BE2C (cell line): ENCODE measurements around the gene MIB2.
"Not testable (repeated sequence)": the region's sequence is repeated elsewhere in the genome, so short reads cannot be mapped to it uniquely, and the experiment has no call there.

ENCODE experiments used
- DNase-seq: peaks from one replicate; pipeline ENCODE4 v3.0.0-alpha.2; 2020
- H3K27me3 ChIP-seq: fragments of 250-450 bp; sonication (Bioruptor Pico); 2 replicates; pipeline ENCODE4 v1.5.1; 2020; ENCODE audit warnings: mild to moderate bottlenecking
- H3K36me3 ChIP-seq: fragments of 250-450 bp; sonication (Bioruptor Pico); 2 replicates; pipeline ENCODE4 v1.5.1; 2020; ENCODE audit warnings: mild to moderate bottlenecking
- H3K4me1 ChIP-seq: fragments of 250-450 bp; sonication (Bioruptor Pico); 2 replicates; pipeline ENCODE4 v1.5.1; 2020
- H3K4me3 ChIP-seq: 2 replicates; pipeline ENCODE4 v1.5.1; 2011; ENCODE audit warnings: low read depth, low read length
- H3K9me3 ChIP-seq: fragments of 250-450 bp; sonication (Bioruptor Pico); 2 replicates; pipeline ENCODE4 v1.5.1; 2020
- TF ChIP-seq, protein P1 (sequence below): IDR thresholded peaks from 2 replicates; pipeline ENCODE4 v1.5.1; 2012; ENCODE audit warnings: mild to moderate bottlenecking, low read depth, low read length

MIB2 gene

DNA sequence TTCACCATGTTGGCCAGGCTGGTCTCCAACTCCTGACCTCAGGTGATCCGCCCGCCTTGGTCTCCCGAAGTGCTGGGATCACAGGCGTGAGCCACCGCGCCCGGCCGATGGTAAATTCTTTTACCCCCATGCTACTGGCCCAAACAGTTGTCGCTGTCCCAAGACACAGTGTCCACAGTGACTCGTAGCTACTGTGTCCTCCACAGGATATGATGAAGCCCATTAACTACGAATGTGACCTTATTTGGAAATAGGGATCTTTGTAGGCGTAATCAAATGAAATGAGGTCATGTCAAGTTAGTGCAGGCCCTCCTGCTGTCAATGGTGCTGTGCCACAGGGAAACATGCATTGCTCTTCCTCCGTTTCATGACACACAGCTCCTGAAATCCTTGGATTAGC is 23.8 kb upstream of the MIB2 start:
- Histone ChIP-seq H3K9me3 (no peaks in the 10 kb centered on the region), H3K36me3 (no peaks in the 10 kb centered on the region), H3K4me1 (no peaks in the 10 kb centered on the region), H3K4me3 (no peak overlapping the region), H3K27me3 (peaks cover 4% of the 10 kb centered on the region)
- TF ChIP-seq, protein P1, sequence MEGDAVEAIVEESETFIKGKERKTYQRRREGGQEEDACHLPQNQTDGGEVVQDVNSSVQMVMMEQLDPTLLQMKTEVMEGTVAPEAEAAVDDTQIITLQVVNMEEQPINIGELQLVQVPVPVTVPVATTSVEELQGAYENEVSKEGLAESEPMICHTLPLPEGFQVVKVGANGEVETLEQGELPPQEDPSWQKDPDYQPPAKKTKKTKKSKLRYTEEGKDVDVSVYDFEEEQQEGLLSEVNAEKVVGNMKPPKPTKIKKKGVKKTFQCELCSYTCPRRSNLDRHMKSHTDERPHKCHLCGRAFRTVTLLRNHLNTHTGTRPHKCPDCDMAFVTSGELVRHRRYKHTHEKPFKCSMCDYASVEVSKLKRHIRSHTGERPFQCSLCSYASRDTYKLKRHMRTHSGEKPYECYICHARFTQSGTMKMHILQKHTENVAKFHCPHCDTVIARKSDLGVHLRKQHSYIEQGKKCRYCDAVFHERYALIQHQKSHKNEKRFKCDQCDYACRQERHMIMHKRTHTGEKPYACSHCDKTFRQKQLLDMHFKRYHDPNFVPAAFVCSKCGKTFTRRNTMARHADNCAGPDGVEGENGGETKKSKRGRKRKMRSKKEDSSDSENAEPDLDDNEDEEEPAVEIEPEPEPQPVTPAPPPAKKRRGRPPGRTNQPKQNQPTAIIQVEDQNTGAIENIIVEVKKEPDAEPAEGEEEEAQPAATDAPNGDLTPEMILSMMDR, result no peak
- no peak for DNase-seq

DNA sequence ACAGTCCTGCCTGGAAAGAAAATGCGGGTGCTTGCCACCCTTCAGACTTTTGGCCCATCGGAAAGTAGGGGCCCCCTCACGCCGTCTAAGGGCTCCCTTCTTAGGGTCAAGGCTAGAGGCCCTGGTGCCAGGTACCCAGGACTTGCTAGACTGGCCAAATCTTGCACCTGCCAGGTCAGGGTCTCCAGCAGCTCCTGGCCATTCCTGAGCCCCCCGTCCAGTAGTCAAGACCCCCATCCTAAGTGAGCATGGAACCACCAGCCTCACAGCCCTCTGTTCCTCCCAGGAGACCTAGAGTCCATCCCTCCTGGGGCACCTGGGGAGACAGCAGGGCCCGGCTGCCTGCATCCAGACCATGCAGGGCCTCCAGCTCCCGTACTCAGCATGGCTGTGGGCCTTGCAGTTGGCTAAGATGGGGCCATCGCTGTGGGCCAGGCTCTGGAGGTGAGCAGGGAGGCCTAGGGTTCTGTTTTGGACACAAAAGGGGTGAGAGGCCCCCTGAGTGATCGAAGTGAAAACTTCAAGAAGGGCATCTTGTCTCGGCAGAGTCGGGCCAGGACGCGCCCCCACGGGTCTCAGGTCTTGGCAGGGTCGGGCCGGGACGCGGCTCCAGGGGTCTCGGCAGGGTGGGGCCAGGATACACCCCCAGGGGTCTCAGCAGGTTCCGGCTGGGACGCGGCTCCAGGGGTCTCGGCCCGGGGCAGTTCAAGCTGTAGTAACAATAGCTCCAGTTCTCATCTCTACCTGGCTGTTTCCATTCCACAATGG is 21.3 kb upstream of the MIB2 start:
- TF ChIP-seq, protein P1, result no peak
- Histone ChIP-seq H3K36me3 (no peaks in the 10 kb centered on the region), H3K4me3 (no peak overlapping the region), H3K27me3 (no peaks in the 10 kb centered on the region), H3K4me1 (peaks cover 10% of the 10 kb centered on the region), H3K9me3 (no peaks in the 10 kb centered on the region)
- no peak for DNase-seq

DNA sequence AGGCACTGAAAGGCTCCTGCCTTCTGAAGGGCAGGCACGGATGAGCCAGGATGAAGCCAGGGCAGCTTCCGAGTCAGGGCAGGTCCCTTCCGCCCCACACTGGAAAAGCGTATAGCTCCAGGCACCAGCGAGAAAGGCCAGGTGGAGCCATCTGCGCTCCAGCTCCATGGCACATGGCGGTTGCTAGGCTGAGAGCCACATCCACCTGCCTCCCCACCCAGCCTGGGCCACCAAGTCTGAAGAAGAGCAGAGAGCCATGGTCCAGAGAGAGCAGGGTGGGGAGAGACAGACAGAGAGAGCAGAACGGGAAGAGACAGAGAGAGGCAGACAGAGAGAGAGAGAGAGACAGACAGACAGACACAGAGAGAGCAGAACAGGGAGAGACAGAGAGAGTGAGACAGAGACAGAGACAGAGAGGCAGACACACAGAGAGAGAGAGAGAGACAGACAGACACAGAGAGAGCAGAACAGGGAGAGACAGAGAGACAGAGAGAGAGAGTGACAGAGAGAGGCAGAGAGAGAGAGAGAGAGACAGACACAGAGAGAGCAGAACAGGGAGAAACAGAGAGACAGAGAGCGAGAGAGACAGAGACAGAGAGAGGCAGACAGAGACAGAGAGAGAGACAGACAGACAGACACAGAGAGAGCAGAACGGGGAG is 20.6 kb upstream of the MIB2 start:
- H3K9me3 ChIP-seq, result no peaks in the 10 kb centered on the region
- peaks cover 10% of the 10 kb centered on the region for H3K4me1 ChIP-seq
- no peak overlapping the region for H3K4me3 ChIP-seq
- DNase-seq, result peak; percentile 52
- TF ChIP-seq, protein P1, result no peak
- H3K27me3 ChIP-seq, result peaks cover 4% of the 10 kb centered on the region
- H3K36me3 ChIP-seq, result no peaks in the 10 kb centered on the region

DNA sequence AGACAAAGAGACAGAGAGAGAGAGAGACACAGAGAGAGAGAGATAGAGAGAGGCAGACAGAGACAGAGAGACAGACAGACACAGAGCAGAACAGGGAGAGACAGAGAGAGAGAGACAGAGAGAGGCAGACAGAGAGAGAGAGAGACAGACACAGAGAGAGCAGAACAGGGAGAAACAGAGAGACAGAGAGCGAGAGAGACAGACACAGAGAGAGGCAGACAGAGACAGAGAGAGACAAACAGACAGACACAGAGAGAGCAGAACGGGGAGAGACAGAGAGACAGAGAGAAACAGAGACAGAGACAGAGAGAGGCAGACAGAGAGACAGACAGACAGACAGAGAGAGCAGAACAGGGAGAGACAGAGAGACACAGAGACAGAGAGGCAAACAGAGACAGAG is 20.0 kb upstream of the MIB2 start:
- H3K4me1 ChIP-seq, H3K4me3 ChIP-seq, DNase-seq, H3K36me3 ChIP-seq, H3K9me3 ChIP-seq, H3K27me3 ChIP-seq: not testable (repeated sequence)

DNA sequence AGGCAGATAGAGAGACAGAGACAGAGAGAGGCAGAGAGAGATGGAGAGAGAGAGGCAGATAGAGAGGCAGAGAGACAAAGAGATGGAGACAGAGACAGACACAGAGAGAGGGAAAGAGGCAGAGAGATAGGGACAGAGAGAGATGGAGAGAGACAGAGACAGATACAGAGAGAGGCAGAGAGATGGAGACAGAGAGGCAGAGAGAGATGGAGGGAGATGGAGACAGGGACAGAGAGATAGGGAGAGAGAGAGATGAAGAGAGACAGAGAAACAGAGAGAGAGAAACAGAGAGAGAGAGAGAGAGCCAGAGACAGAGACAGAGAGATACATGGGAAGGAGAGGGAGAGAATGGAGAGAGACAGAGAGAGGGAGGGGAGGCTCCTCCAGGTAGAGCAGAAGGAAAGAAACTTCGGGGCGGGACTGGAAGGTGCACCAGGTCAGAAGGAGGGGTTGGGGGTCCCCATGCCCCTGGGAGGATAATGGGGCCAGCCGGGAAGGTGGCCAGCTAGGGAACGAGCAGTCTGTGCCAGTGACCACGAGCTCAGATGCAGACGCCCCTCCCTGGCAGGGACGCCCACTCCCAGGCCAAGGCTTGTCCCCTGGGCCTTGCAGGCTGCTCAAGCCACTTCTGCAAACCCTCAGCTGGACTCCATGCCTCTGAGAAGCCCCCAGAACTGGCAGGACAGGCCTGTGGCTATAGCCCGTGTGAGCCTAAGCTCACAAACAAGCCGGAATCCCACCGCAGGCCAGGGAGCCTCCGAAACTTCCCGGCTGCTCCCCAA is 18.6 kb upstream of the MIB2 start:
- no peaks in the 10 kb centered on the region for H3K36me3 ChIP-seq
- H3K9me3 ChIP-seq, result no peaks in the 10 kb centered on the region
- H3K4me1 ChIP-seq, result peaks cover 10% of the 10 kb centered on the region
- TF ChIP-seq, protein P1, result no peak
- DNase-seq, result no peak
- no peak overlapping the region for H3K4me3 ChIP-seq
- peaks cover 4% of the 10 kb centered on the region for H3K27me3 ChIP-seq

DNA sequence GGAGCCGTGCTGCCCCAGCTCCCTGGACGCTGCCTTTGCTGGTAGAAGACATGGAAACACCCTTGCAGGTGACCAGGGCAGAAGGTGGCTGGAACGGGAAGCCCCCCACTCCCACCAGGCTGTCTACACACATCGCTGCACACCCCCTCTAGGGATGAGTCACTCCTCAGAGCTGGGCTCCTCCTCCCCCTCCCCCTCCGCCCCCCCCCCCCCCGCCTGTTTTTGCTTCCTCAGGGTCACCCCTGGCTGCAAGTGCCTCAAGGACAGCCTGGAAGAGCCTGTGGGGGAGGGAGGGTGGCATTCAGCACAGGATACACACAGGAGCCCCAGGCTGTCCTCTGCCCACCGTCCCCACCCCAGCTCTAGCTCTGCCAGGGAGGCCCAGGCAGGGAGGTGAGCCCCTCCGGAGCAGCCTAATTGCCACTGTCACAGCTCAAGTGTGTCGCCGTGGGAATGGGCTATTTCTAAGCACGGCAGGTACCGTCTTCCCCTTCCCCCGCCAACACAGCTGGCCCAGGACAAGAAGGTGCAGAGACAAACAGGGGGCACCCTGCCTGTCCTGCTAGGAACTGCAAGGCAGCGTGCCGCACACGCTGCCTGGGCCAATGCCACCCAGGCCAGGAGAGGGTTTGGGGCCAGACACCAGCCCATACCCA is 17.9 kb upstream of the MIB2 start:
- DNase-seq, result peak; percentile 62
- Histone ChIP-seq H3K4me1 (peaks cover 10% of the 10 kb centered on the region), H3K36me3 (no peaks in the 10 kb centered on the region), H3K4me3 (no peak overlapping the region), H3K27me3 (peaks cover 4% of the 10 kb centered on the region), H3K9me3 (no peaks in the 10 kb centered on the region)
- TF ChIP-seq, protein P1, result peak; percentile 54
